ENCODE data around the gene NOL3. TPM values are rescaled to one million over a fixed set of nuclear protein-coding genes. Genes with fewer than 3 reads are reported as not detected.
A peak's percentile ranks its signal among the peaks of the same experiment; 100 is the strongest.
"Not testable (repeated sequence)": the region's sequence is repeated elsewhere in the genome, so short reads cannot be mapped to it uniquely, and the experiment has no call there.

NOL3 gene
- polyA plus RNA-seq (2012; ENCODE audit: missing spikeins) = 30.6 TPM

- peak; percentile 56 for FAIRE-seq
- TF ChIP-seq POLR2AphosphoS5 (IDR thresholded peaks at IDR 0.05; ENCODE audit: low read depth, low read length) (no peak), POLR2A (IDR thresholded peaks at IDR 0.05; ENCODE audit: low read depth, low read length) (peak; percentile 30; the same call in 1 of the 2 replicates)
- peak; percentile 74 for DNase-seq (ENCODE audit: insufficient read length)
Observed at GRCh38 chr16:67170168-67170948, at the start of gene NOL3. Gene NOL3, plus strand, starts transcription at chr16:67170538.

GRCh38 chr16:67122799-67123198 is 47.5 kb upstream of the NOL3 start:
- not testable (repeated sequence) for DNase-seq (ENCODE audit: insufficient read length); FAIRE-seq

GRCh38 chr16:67128417-67128816 is 41.9 kb upstream of the NOL3 start:
- no peak for DNase-seq (ENCODE audit: insufficient read length)
- FAIRE-seq = no peak

GRCh38 chr16:67128887-67129286 is 41.5 kb upstream of the NOL3 start:
- TF ChIP-seq TAF1 (IDR thresholded peaks at IDR 0.05; ENCODE audit: borderline replicate concordance, low read depth, low read length) = no peak
- TF ChIP-seq POLR2A (IDR thresholded peaks at IDR 0.05; ENCODE audit: low read depth, low read length) = no peak
- TF ChIP-seq POLR2AphosphoS5 (IDR thresholded peaks at IDR 0.05; ENCODE audit: low read depth, low read length) = no peak
- DNase-seq (ENCODE audit: insufficient read length) (no peak), FAIRE-seq (no peak)

More at GRCh38 chr16:67128417-67128816, 41.9 kb upstream of the NOL3 start:
- TF ChIP-seq POLR2AphosphoS5 (IDR thresholded peaks at IDR 0.05; ENCODE audit: low read depth, low read length) (no peak), POLR2A (IDR thresholded peaks at IDR 0.05; ENCODE audit: low read depth, low read length) (no peak), TAF1 (IDR thresholded peaks at IDR 0.05; ENCODE audit: borderline replicate concordance, low read depth, low read length) (no peak)

- FAIRE-seq (no peak), DNase-seq (ENCODE audit: insufficient read length) (no peak)
- TF ChIP-seq POLR2A (IDR thresholded peaks at IDR 0.05; ENCODE audit: low read depth, low read length) (no peak), POLR2AphosphoS5 (IDR thresholded peaks at IDR 0.05; ENCODE audit: low read depth, low read length) (no peak), TAF1 (IDR thresholded peaks at IDR 0.05; ENCODE audit: borderline replicate concordance, low read depth, low read length) (no peak)
Observed at GRCh38 chr16:67129422-67129821, 40.9 kb upstream of the NOL3 start.

- FAIRE-seq (no peak), DNase-seq (ENCODE audit: insufficient read length) (no peak)
- TF ChIP-seq POLR2AphosphoS5 (IDR thresholded peaks at IDR 0.05; ENCODE audit: low read depth, low read length) (no peak), POLR2A (IDR thresholded peaks at IDR 0.05; ENCODE audit: low read depth, low read length) (no peak), TAF1 (IDR thresholded peaks at IDR 0.05; ENCODE audit: borderline replicate concordance, low read depth, low read length) (no peak)
Observed at GRCh38 chr16:67137605-67138004, 32.7 kb upstream of the NOL3 start.

- TF ChIP-seq POLR2AphosphoS5 (IDR thresholded peaks at IDR 0.05; ENCODE audit: low read depth, low read length) (no peak), POLR2A (IDR thresholded peaks at IDR 0.05; ENCODE audit: low read depth, low read length) (no peak), TAF1 (IDR thresholded peaks at IDR 0.05; ENCODE audit: borderline replicate concordance, low read depth, low read length) (no peak)
- DNase-seq (ENCODE audit: insufficient read length) (no peak), FAIRE-seq (no peak)
Observed at GRCh38 chr16:67141391-67141790, 28.9 kb upstream of the NOL3 start.

- no peak for DNase-seq (ENCODE audit: insufficient read length)
- no peak for FAIRE-seq
- no peak for TF ChIP-seq POLR2A (IDR thresholded peaks at IDR 0.05; ENCODE audit: low read depth, low read length)
- TF ChIP-seq TAF1 (IDR thresholded peaks at IDR 0.05; ENCODE audit: borderline replicate concordance, low read depth, low read length) = no peak
Observed at GRCh38 chr16:67142342-67142741, 28.0 kb upstream of the NOL3 start.

- DNase-seq (ENCODE audit: insufficient read length) = no peak
- no peak for FAIRE-seq
- no peak for TF ChIP-seq POLR2AphosphoS5 (IDR thresholded peaks at IDR 0.05; ENCODE audit: low read depth, low read length)
- TF ChIP-seq POLR2A (IDR thresholded peaks at IDR 0.05; ENCODE audit: low read depth, low read length) = no peak
Observed at GRCh38 chr16:67144943-67145342, 25.4 kb upstream of the NOL3 start.

- DNase-seq (ENCODE audit: insufficient read length) (no peak), FAIRE-seq (no peak)
- no peak for TF ChIP-seq POLR2AphosphoS5 (IDR thresholded peaks at IDR 0.05; ENCODE audit: low read depth, low read length)
- TF ChIP-seq TAF1 (IDR thresholded peaks at IDR 0.05; ENCODE audit: borderline replicate concordance, low read depth, low read length) = no peak
- no peak for TF ChIP-seq POLR2A (IDR thresholded peaks at IDR 0.05; ENCODE audit: low read depth, low read length)
Observed at GRCh38 chr16:67145746-67146145, 24.6 kb upstream of the NOL3 start.

- FAIRE-seq (no peak), DNase-seq (ENCODE audit: insufficient read length) (no peak)
- TF ChIP-seq POLR2AphosphoS5 (IDR thresholded peaks at IDR 0.05; ENCODE audit: low read depth, low read length) (no peak), TAF1 (IDR thresholded peaks at IDR 0.05; ENCODE audit: borderline replicate concordance, low read depth, low read length) (no peak), POLR2A (IDR thresholded peaks at IDR 0.05; ENCODE audit: low read depth, low read length) (no peak)
Observed at GRCh38 chr16:67146523-67147357, 23.6 kb upstream of the NOL3 start.

Measured in GM12892 (cell line).